Calu3 (cell line): ENCODE data around the gene FHL3. TPM values are rescaled to one million over a fixed set of nuclear protein-coding genes. Genes with fewer than 3 reads are reported as not detected.

ENCODE experiments used
- BruUV-seq: library from RNA; stranded (reverse); fragments of 400-500 nt; replicated peaks from 2 replicates; lab custom pipeline; 2021; lab: Mats Ljungman, UMichigan
- CTCF ChIA-PET: fragments of 300-600 bp; sonication (Branson Sonifier 250); formaldehyde crosslinking; loops from one replicate; lab custom pipeline; 2022; ENCODE audit warnings: antibody characterized with exemption; lab: Charles Lee
- DNase-seq: peaks from one replicate; pipeline ENCODE4 v3.0.0; 2022
- H3K27ac Mint-ChIP-seq: one replicate; pipeline ENCODE4 v1.8.0; 2022; ENCODE audit warnings: mixed read lengths; ENCODE audit not compliant: unreplicated experiment
- H3K27me3 Mint-ChIP-seq: one replicate; pipeline ENCODE4 v1.8.0; 2022; ENCODE audit warnings: mixed read lengths; ENCODE audit not compliant: unreplicated experiment
- H3K36me3 Mint-ChIP-seq: one replicate; pipeline ENCODE4 v1.8.0; 2022; ENCODE audit warnings: mild to moderate bottlenecking, moderate library complexity, mixed read lengths; ENCODE audit not compliant: insufficient read depth, unreplicated experiment
- H3K4me1 Mint-ChIP-seq: one replicate; pipeline ENCODE4 v1.8.0; 2022; ENCODE audit warnings: mild to moderate bottlenecking, low read depth, mixed read lengths; ENCODE audit not compliant: unreplicated experiment
- H3K4me3 Mint-ChIP-seq: one replicate; pipeline ENCODE4 v1.8.0; 2022; ENCODE audit warnings: mild to moderate bottlenecking, low read depth, moderate library complexity, mixed read lengths; ENCODE audit not compliant: unreplicated experiment
- H3K9me3 Mint-ChIP-seq: one replicate; pipeline ENCODE4 v1.8.0; 2022; ENCODE audit warnings: low read depth, mixed read lengths; ENCODE audit not compliant: unreplicated experiment
- intact Hi-C: fragments of 100-400 bp; cut with micrococcal nuclease; formaldehyde crosslinking; loops from one replicate; pipeline ENCODE4 v1.10.0; 2022; ENCODE audit not compliant: unreplicated experiment
- total RNA-seq: library from RNA; stranded (reverse); gene quantifications from 2 replicates; pipeline ENCODE4 v1.2.3, GENCODE V29; 2022
- TF ChIP-seq, protein P1 (sequence below): fragments of 200-600 bp; IDR thresholded peaks from one replicate; pipeline ENCODE4 v1.8.0; 2022; ENCODE audit warnings: antibody characterized with exemption; ENCODE audit not compliant: unreplicated experiment

FHL3 gene
- total RNA-seq, 1 experiment from 2014 or later, result 20.4 TPM

- Mint-ChIP-seq H3K9me3 (no peaks in the 10 kb centered on the region), H3K36me3 (peaks cover 44% of the 10 kb centered on the region), H3K27me3 (no peaks in the 10 kb centered on the region), H3K27ac (peak overlapping the region; percentile 89), H3K4me1 (peaks cover 43% of the 10 kb centered on the region), H3K4me3 (peak overlapping the region; percentile 10)
- no TSS peak for BruUV-seq
- CTCF ChIA-PET, result interaction anchor here (0.6 to 1.3 kb wide), 4 partner anchors 9 to 1820 kb away, joined by 3 to 4 read pairs (median 4); no protein-coding TSS in a partner anchor
- intact Hi-C loops, result no loop called here
- TF ChIP-seq, protein P1, sequence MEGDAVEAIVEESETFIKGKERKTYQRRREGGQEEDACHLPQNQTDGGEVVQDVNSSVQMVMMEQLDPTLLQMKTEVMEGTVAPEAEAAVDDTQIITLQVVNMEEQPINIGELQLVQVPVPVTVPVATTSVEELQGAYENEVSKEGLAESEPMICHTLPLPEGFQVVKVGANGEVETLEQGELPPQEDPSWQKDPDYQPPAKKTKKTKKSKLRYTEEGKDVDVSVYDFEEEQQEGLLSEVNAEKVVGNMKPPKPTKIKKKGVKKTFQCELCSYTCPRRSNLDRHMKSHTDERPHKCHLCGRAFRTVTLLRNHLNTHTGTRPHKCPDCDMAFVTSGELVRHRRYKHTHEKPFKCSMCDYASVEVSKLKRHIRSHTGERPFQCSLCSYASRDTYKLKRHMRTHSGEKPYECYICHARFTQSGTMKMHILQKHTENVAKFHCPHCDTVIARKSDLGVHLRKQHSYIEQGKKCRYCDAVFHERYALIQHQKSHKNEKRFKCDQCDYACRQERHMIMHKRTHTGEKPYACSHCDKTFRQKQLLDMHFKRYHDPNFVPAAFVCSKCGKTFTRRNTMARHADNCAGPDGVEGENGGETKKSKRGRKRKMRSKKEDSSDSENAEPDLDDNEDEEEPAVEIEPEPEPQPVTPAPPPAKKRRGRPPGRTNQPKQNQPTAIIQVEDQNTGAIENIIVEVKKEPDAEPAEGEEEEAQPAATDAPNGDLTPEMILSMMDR, result no peak
- DNase-seq, result no peak
Observed at GRCh38 chr1:38000529-38001455, 4.5 kb downstream of the FHL3 start.

DNA sequence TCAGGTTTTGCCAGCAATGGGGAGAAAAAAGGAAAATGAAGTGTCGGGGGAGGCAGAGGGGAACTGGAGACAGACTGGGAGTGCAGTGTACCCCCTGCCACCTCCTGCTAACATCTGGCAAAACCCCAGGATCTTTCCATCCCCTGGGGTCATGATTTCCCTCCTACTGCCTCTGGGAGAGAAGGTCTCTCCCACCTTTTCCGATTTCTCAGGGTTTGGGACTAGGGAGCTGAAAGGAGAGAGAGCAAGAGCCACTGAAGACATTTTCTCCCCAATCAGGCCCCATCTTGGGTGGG is 5.1 kb downstream of the FHL3 start:
- H3K27ac Mint-ChIP-seq, result peak overlapping the region; percentile 89
- intact Hi-C loops, result no loop called here
- TF ChIP-seq, protein P1, result no peak
- H3K4me3 Mint-ChIP-seq, result peak overlapping the region; percentile 10
- peaks cover 49% of the 10 kb centered on the region for H3K36me3 Mint-ChIP-seq
- H3K9me3 Mint-ChIP-seq, result no peaks in the 10 kb centered on the region
- H3K27me3 Mint-ChIP-seq, result no peaks in the 10 kb centered on the region
- CTCF ChIA-PET, result interaction anchor here (0.6 to 1.3 kb wide), 3 partner anchors 11 to 1821 kb away, joined by 3 to 4 read pairs (median 4); no protein-coding TSS in a partner anchor
- no peak for DNase-seq
- no TSS peak for BruUV-seq
- peaks cover 48% of the 10 kb centered on the region for H3K4me1 Mint-ChIP-seq

DNA sequence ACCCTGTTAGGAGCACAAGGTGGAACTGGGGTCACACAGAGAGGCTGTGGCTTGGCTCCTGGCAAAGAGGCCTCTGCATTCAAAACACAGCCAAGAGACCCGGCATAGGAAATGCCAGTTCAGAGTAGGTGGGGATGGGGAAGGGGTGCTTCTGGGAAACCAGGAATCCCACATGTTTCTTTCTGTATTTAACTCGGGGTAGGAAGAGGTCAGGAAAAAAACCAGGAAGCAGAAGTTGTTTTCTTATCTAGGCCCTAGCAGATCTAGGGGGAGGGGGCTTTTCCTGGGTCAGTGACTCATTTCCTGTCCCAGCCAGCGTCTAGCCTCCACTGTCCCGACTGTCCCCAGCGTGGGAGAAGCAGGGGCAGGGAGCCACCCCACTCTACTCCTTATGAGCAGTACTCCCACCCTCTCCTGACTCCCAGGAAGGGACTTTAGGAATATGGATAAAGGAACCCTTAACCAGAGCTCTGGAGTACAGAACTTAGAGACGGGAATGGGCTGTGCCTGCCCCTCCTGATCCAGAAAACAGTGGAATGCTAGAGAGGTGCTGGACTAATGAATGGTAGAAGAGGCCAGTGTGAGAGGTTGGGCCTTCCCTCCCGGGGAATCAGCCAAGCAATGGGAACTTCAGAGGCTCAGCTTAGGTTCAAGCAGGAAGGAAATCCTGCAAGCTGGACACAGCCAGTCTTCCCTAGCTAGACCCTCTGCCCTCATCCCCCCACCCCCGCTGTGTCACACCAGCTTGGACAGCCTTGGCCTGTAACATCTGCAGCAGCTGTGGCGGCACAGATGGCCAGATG is 5.7 kb downstream of the FHL3 start:
- CTCF ChIA-PET, result interaction anchor here (0.8 to 1.4 kb wide), 3 partner anchors 9 to 13 kb away, joined by 3 to 4 read pairs (median 4); no protein-coding TSS in a partner anchor
- DNase-seq, result peak; percentile 65
- TF ChIP-seq, protein P1, result no peak
- TSS peak; percentile 94 for BruUV-seq
- Mint-ChIP-seq H3K27me3 (no peaks in the 10 kb centered on the region), H3K27ac (peak overlapping the region; percentile 89), H3K4me3 (peak overlapping the region; percentile 10), H3K4me1 (peaks cover 50% of the 10 kb centered on the region), H3K9me3 (no peaks in the 10 kb centered on the region), H3K36me3 (peaks cover 49% of the 10 kb centered on the region)
- intact Hi-C loops, result no loop called here

- Mint-ChIP-seq H3K27me3 (no peaks in the 10 kb centered on the region), H3K4me3 (peak overlapping the region; percentile 10), H3K4me1 (peaks cover 45% of the 10 kb centered on the region), H3K9me3 (no peaks in the 10 kb centered on the region), H3K36me3 (peaks cover 42% of the 10 kb centered on the region), H3K27ac (peak overlapping the region; percentile 89)
- peak; percentile 35 for DNase-seq
- intact Hi-C loops, result no loop called here
- TF ChIP-seq, protein P1, result no peak
- BruUV-seq, result no TSS peak
- CTCF ChIA-PET, result interaction anchor here (1.4 kb wide), 1 partner anchor 10 kb away, joined by 3 read pairs; no protein-coding TSS in a partner anchor
Observed at GRCh38 chr1:37998913-37999429, 6.3 kb downstream of the FHL3 start.
